ENCODE data around the gene ANKRD50.

DNA sequence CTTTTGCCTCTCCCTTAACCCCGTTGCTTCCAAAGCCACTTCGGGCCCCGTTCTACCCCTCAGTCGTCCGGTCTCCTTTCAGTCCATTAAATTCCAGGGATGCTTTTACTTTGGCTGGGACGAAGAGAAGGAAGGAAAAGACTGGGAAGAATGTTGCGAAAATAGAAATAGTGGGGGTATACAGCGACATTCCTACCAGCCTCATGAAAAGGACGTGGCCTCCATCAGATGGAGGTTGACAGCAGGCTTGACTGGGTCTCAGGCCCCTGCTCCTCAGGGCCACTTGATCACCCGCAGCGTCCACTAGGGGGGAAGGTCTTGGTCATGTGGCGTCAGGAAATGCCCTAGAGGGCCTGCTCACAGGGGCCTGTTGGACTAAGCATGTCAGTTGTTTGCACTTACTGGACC, 657 bp upstream of the ANKRD50 start:
- TF ChIP-seq, protein P1, sequence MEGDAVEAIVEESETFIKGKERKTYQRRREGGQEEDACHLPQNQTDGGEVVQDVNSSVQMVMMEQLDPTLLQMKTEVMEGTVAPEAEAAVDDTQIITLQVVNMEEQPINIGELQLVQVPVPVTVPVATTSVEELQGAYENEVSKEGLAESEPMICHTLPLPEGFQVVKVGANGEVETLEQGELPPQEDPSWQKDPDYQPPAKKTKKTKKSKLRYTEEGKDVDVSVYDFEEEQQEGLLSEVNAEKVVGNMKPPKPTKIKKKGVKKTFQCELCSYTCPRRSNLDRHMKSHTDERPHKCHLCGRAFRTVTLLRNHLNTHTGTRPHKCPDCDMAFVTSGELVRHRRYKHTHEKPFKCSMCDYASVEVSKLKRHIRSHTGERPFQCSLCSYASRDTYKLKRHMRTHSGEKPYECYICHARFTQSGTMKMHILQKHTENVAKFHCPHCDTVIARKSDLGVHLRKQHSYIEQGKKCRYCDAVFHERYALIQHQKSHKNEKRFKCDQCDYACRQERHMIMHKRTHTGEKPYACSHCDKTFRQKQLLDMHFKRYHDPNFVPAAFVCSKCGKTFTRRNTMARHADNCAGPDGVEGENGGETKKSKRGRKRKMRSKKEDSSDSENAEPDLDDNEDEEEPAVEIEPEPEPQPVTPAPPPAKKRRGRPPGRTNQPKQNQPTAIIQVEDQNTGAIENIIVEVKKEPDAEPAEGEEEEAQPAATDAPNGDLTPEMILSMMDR (conservative IDR thresholded peaks at IDR 0.05; ENCODE audit: low read length), result no peak
- no peak for TF ChIP-seq EZH2phosphoT487 (IDR thresholded peaks at IDR 0.05; ENCODE audit: borderline replicate concordance, low read depth, low read length)

All from OCI-LY7 (cell line).